Measurements from ENCODE around the gene PARD6B. TPM values are rescaled to one million over a fixed set of nuclear protein-coding genes. Genes with fewer than 3 reads are reported as not detected.

PARD6B gene
- polyA plus RNA-seq, 1 of the 3 experiments (the other 2 are of a cell fraction) = 0.49 TPM

GRCh38 chr20:50737352-50737751 lies 6.0 kb downstream of the PARD6B start:
- no peaks in the 10 kb centered on the region for H3K27me3 ChIP-seq (ENCODE audit: insufficient read depth)
- H2AFZ ChIP-seq (ENCODE audit: low read depth) = no peak overlapping the region
- H4K20me1 ChIP-seq (ENCODE audit: insufficient read depth) = no peaks in the 10 kb centered on the region
- H3K9me2 ChIP-seq = no peaks in the 10 kb centered on the region
- H3K79me2 ChIP-seq (ENCODE audit: insufficient read depth) = no peaks in the 10 kb centered on the region
- H3K36me3 ChIP-seq (replicated peaks in 1 of 2; ENCODE audit: control insufficient read depth in 1 of 2, insufficient read depth in 2 of 2, low read length in 1 of 2) = peaks cover 0 to 6% of the 10 kb centered on the region in 2 experiments
- H3K4me1 ChIP-seq (ENCODE audit: control insufficient read depth in 1 of 2, insufficient read depth in 2 of 2, low read depth in 1 of 2, low read length in 1 of 2) = peaks cover 2 to 11% of the 10 kb centered on the region in 2 experiments; a peak in 3 of 4 replicates
- no peak overlapping the region for H3K4me2 ChIP-seq
- H3K4me3 ChIP-seq (ENCODE audit: low read depth in 2 of 2, low read length in 1 of 2) = no peak overlapping the region
- peaks cover 5% of the 10 kb centered on the region for H3F3A ChIP-seq (replicated peaks; ENCODE audit: insufficient read depth)
- H3K9me3 ChIP-seq = no peaks in the 10 kb centered on the region
- POLR2A ChIA-PET = no interaction called here
- no peak for DNase-seq
- 86% methylated on average over 4 of the region's 4 CpGs for WGBS (ENCODE audit: low lambda C conversion rate)
- CTCF ChIA-PET = interaction anchor here (1.0 to 1.7 kb wide), 2 partner anchors 11 to 12 kb away, joined by 4 to 6 read pairs; no protein-coding TSS in a partner anchor
- no peak overlapping the region for H3K9ac ChIP-seq
- H3K27ac ChIP-seq (ENCODE audit: low read depth in 2 of 2, low read length in 1 of 2) = no peak overlapping the region
- TF ChIP-seq MEF2A (IDR thresholded peaks at IDR 0.05; ENCODE audit: borderline replicate concordance, low read depth) (no peak), PBX3 (IDR thresholded peaks at IDR 0.05) (no peak), EP300 (IDR thresholded peaks at IDR 0.05; ENCODE audit: borderline replicate concordance in 1 of 2, low read depth in 1 of 2, low read length in 1 of 2) (no peak), USF2 (IDR thresholded peaks at IDR 0.05; ENCODE audit: borderline replicate concordance, low read depth, low read length) (no peak), MAX (IDR thresholded peaks at IDR 0.05; ENCODE audit: low read depth) (no peak), MXI1 (IDR thresholded peaks at IDR 0.05; ENCODE audit: low read depth, low read length) (no peak), RFX5 (IDR thresholded peaks at IDR 0.05; ENCODE audit: low read length) (no peak), ZBTB33 (IDR thresholded peaks at IDR 0.05; ENCODE audit: borderline replicate concordance, low read depth) (no peak), SMC3 (IDR thresholded peaks at IDR 0.05; ENCODE audit: low read depth, low read length) (no peak), EZH2phosphoT487 (IDR thresholded peaks at IDR 0.05; ENCODE audit: borderline replicate concordance, low read depth) (no peak), IRF3 (IDR thresholded peaks at IDR 0.05; ENCODE audit: low read depth, low read length) (no peak), FOXM1 (IDR thresholded peaks at IDR 0.05; ENCODE audit: low read depth) (no peak), GABPA (IDR thresholded peaks at IDR 0.05; ENCODE audit: low read depth) (no peak), TAF1 (IDR thresholded peaks at IDR 0.05; ENCODE audit: borderline replicate concordance, low read depth, low read length) (no peak), NRF1 (IDR thresholded peaks at IDR 0.05; ENCODE audit: low read depth, low read length) (no peak), GATA2 (CRISPR knock-in tag; IDR thresholded peaks at IDR 0.05) (no peak), JUND (IDR thresholded peaks at IDR 0.05) (no peak), CHD2 (IDR thresholded peaks at IDR 0.05; ENCODE audit: low read length, partially characterized antibody) (no peak)
